GM19455 (cell line): Measurements from ENCODE around the gene TMPRSS11F.
"Not testable (repeated sequence)": the region's sequence is repeated elsewhere in the genome, so short reads cannot be mapped to it uniquely, and the experiment has no call there.

Experiments
- ATAC-seq: cut with Tn5 transposase; IDR thresholded peaks from one replicate; pipeline ENCODE4 v1.9.1; 2021; ENCODE audit not compliant: unreplicated experiment

The TMPRSS11F gene

GRCh38 chr4:68129793-68130192, at the start of gene TMPRSS11F:
TMPRSS11F (minus strand) TSS chr4:68129869; CDS start chr4:68129820, 49 bp downstream.
- ATAC-seq: no peak

GRCh38 chr4:68176904-68177303, 47.2 kb upstream of the TMPRSS11F start:
- ATAC-seq: no peak

GRCh38 chr4:68176500-68176899, 46.8 kb upstream of the TMPRSS11F start:
- ATAC-seq: no peak

- peak; percentile 76 for ATAC-seq
Measured at GRCh38 chr4:68175562-68176155, 46.0 kb upstream of the TMPRSS11F start.

- not testable (repeated sequence) for ATAC-seq
Measured at GRCh38 chr4:68174389-68174788, 44.7 kb upstream of the TMPRSS11F start.

GRCh38 chr4:68172147-68172546, 42.5 kb upstream of the TMPRSS11F start:
- not testable (repeated sequence) for ATAC-seq

- ATAC-seq: no peak
Measured at GRCh38 chr4:68167706-68168105, 38.0 kb upstream of the TMPRSS11F start.

- no peak for ATAC-seq
Measured at GRCh38 chr4:68167166-68167565, 37.5 kb upstream of the TMPRSS11F start.

- ATAC-seq: no peak
Measured at GRCh38 chr4:68163754-68164153, 34.1 kb upstream of the TMPRSS11F start.

GRCh38 chr4:68162196-68162595, 32.5 kb upstream of the TMPRSS11F start:
- ATAC-seq: no peak

- no peak for ATAC-seq
Measured at GRCh38 chr4:68152411-68152810, 22.7 kb upstream of the TMPRSS11F start.

- ATAC-seq: no peak
Measured at GRCh38 chr4:68148800-68149685, 19.4 kb upstream of the TMPRSS11F start.

GRCh38 chr4:68147079-68147478, 17.4 kb upstream of the TMPRSS11F start:
- ATAC-seq: no peak

- no peak for ATAC-seq
Measured at GRCh38 chr4:68145261-68145660, 15.6 kb upstream of the TMPRSS11F start.

- no peak for ATAC-seq
Measured at GRCh38 chr4:68141852-68142251, 12.2 kb upstream of the TMPRSS11F start.

GRCh38 chr4:68132342-68132741, 2.7 kb upstream of the TMPRSS11F start:
- ATAC-seq: no peak

- ATAC-seq: no peak
Measured at GRCh38 chr4:68124262-68124661, 5.4 kb downstream of the TMPRSS11F start.

- no peak for ATAC-seq
Measured at GRCh38 chr4:68123525-68123924, 6.1 kb downstream of the TMPRSS11F start.

GRCh38 chr4:68119921-68120320, 9.7 kb downstream of the TMPRSS11F start:
- ATAC-seq: no peak

GRCh38 chr4:68110441-68110840, 19.2 kb downstream of the TMPRSS11F start:
- no peak for ATAC-seq

- ATAC-seq: no peak
Measured at GRCh38 chr4:68109868-68110267, 19.8 kb downstream of the TMPRSS11F start.

- ATAC-seq: no peak
Measured at GRCh38 chr4:68082758-68083157, 46.9 kb downstream of the TMPRSS11F start.
